ENCODE measurements around the gene CCAR1.
"Not testable (repeated sequence)": the region's sequence is repeated elsewhere in the genome, so short reads cannot be mapped to it uniquely, and the experiment has no call there.

The CCAR1 gene

DNA sequence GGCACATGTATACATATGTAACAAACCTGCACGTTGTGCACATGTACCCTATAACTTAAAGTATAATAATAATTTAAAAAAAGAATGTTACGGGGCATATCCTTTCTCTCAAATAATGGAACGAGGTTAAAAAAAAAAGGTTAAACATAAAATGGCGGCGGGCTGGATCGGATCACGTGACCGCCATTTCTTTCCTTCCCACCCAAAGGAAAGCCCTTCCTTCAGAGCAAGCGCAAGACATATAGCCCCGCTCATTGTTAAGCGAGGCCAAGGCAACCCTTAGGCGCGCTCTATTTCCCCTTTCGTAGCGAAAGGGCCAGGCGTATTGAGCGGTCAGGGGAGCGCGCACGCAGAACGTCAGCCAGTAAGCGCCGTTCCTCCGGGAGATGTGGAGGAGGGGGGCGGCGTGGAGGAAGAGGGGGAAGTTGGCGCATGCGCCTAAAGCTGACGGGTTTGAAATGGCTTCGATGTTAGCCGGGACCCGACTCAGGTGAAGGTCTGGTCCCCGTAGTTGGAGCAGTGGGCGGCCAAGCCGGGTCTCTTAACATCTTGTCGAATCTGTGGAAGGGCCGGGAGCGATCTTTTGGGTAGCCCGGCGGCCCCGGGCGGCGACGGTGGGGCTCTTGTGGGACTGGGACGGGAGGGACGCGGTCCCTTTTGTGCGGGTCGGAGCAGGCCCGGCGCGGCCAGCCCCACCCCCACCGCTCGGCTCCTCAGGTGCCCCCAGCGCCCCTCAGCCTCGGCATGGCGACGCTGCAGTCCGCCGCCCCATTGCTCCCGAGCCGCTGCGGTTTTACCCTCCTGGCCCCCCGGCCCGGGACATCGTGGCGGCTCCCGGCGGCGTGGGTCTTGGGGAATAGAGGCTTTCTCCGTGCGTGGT lies at the start of gene CCAR1:
Gene CCAR1 (plus strand): TSS at position 447 of the 880 bp plus-strand sequence. CDS start 1,266 bp downstream, outside the sequence.
- peak; percentile 92 to 96 for DNase-seq (ENCODE audit: extremely low read depth in 1 of 2, low read depth in 1 of 2)

DNA sequence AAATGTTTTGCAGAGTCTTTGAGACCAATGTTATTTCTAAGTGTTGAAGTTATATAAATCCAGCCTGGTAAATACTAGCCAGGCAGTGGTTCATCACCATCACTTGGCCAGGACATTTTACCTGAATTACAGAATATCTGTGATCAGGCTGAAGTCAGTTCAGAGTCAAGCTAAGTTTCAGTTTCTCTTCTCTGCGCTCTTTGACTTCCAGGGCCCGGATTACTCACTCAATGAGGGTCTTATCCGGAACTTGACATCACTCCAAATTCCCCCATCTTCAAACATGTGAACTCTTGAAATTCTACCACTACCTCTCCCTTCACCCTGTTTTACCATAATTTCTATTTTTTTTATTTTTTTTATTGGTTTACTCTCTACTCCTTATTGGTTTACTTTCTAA lies 36.6 kb upstream of the CCAR1 start:
- no peak for DNase-seq (ENCODE audit: extremely low read depth in 1 of 2, low read depth in 1 of 2)

DNA sequence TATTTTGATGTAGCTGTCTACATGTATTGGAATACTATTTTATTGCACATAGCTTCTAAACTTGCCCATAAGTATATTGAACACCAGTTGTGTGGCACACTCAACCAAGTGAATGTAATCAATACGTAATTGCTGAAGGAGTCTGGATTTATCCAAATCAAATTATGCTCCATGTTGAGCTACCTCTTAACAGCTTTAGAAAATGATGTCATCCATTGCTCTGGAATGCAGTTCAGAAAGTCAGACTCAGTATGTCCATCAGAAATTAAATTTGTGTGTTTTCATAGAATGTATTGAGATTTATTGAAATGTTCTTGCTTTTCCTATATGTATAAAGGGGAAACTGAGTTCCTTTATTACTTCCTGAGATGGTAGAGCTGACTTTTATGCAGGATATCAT lies 25.0 kb upstream of the CCAR1 start:
- no peak for DNase-seq (ENCODE audit: extremely low read depth in 1 of 2, low read depth in 1 of 2)

DNA sequence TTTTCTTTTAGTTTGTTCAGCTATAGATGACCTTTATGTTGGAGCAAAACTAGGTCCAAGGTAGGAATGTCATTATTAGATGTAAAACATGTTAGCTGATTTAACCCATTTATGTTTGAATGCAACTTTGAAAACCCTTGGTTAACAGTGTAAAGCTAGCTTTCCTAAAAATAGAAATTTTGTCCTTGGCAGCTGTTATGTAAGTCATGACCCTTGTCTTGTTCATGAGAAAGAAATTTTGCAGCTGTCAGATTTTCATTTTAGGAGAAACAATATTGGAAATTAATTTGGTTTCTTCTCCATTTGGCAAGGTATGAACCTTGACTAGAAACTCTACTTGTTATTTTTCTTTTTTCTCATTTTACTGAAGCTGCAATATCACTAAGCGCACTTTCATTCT lies 23.9 kb upstream of the CCAR1 start:
- DNase-seq (ENCODE audit: extremely low read depth in 1 of 2, low read depth in 1 of 2): no peak

DNA sequence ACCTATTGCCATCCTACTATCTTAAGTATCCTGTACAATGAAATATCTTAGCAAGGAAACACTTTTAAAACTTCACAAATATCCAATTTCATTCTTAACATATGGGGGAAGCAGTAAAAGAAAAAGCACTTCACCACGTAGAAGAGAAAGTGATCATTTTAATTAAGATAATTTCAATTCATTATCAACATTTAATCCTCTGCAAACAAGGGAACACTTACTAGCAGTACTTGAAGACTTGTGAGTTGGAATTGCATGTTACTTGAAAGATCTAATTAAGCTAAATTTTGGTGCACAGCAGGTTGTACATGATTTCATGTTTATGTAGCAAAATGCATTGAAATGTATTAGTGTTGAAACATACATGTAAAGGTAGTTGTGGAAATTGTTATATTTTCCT lies 20.8 kb upstream of the CCAR1 start:
- no peak for DNase-seq (ENCODE audit: extremely low read depth in 1 of 2, low read depth in 1 of 2)

DNA sequence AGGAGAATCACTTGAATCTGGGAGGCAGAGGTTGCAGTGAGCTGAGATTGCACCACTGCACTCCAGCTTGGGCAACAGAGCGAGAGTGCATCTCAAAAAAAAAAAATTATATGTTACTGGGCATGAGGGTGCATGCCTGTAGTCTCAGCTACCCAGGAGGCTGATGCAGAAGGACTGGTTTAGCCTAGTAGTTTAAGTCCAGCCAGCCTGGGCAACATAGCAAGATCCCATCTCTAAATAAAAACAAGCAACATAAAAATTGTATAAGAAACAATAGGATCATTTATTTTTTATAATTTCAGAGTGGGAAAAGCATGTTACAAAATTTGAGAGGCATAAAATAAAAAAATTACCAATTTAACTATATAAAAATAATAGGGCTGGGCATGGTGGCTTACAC lies 15.5 kb upstream of the CCAR1 start:
- no peak for DNase-seq (ENCODE audit: extremely low read depth in 1 of 2, low read depth in 1 of 2)

GRCh38 chr10:68708987-68709386 lies 12.1 kb upstream of the CCAR1 start:
- DNase-seq (ENCODE audit: extremely low read depth in 1 of 2, low read depth in 1 of 2): not testable (repeated sequence)

GRCh38 chr10:68713065-68713464 lies 8.0 kb upstream of the CCAR1 start:
- DNase-seq (ENCODE audit: extremely low read depth in 1 of 2, low read depth in 1 of 2): not testable (repeated sequence)

DNA sequence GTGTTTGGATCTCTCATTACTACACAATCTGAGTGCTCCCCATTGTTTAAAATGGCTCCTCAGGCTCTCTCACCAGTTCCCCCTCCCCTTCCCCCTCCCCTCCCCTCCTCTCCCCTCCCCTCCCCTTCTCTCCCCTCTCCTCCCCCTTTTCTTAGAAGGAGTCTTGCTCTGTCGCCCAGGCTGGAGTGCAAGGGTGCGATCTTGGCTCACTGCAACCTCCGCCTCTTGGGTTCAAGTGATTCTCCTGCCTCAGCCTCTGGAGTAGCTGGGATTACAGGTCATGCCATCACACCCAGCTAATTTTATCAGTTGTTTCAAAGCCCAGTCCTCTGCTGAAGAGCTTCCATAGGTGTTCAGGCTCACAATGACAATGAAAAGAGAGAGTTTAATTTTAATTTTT lies 3.6 kb upstream of the CCAR1 start:
- DNase-seq (ENCODE audit: extremely low read depth in 1 of 2, low read depth in 1 of 2): no peak

- no peak for DNase-seq (ENCODE audit: extremely low read depth in 1 of 2, low read depth in 1 of 2)
Observed at GRCh38 chr10:68721673-68722335, 765 bp downstream of the CCAR1 start.

GRCh38 chr10:68725016-68725415 lies 4.0 kb downstream of the CCAR1 start:
- no peak for DNase-seq (ENCODE audit: extremely low read depth in 1 of 2, low read depth in 1 of 2)

DNA sequence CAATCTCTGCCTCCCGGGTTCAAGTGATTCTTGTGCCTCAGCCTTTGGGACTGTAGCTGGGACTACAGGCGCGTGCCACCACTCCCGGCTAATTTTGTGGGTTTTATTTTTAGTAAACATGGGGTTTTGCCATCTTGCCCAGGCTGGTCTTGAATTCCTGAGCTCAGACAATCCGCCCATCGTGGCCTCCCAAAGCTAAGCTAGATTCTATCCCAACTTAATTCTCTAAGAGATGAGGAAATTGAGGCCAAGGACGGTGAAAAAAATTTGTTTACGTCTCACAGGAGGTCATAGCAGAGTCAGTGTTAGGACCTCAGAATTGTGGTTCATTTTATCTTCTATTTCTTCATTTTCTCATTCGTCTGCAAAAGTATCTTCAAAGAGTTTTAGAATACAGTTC lies 6.1 kb downstream of the CCAR1 start:
- no peak for DNase-seq (ENCODE audit: extremely low read depth in 1 of 2, low read depth in 1 of 2)

GRCh38 chr10:68732651-68733050 lies 11.6 kb downstream of the CCAR1 start:
- DNase-seq (ENCODE audit: extremely low read depth in 1 of 2, low read depth in 1 of 2): no peak

- DNase-seq (ENCODE audit: extremely low read depth in 1 of 2, low read depth in 1 of 2): no peak
Observed at GRCh38 chr10:68734349-68734748, 13.3 kb downstream of the CCAR1 start.

DNA sequence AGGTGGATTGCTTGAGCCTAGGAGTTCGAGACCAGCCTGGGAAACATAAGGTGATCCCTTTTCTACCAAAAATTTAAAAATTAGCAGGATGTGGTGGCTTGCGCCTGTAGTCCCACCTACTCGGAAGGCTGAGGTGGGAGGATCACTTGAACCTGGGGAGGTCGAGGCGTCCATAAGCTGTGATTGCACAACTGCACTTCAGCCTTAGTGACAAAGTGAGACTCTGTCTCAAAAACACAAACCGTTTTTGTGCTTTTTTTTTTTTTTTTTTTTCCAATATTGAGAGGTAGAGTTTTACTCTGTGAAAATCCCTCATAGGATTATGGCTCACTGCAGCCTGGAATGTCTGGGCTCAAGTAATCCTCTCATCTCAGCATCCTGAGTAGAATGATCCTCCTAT lies 14.1 kb downstream of the CCAR1 start:
- DNase-seq (ENCODE audit: extremely low read depth in 1 of 2, low read depth in 1 of 2): no peak

DNA sequence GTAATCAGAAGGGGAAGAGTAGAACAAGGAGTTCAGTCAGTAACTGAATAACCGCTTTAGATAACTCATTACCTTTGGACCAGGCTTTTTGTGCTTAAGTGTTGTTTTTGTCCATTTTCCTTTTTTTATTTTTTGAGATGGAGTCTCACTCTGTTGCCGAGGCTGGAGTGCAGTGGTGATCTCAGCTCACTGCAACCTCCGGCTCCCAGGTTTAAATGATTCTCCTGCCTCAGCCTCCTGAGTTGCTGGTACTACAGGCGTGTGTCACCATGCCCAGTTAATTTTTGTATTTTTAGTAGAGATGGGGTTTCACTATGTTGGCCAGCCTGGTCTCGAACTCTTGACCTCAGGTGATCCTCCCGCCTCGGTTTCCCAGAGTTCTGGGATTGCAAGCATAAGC lies 14.7 kb downstream of the CCAR1 start:
- not testable (repeated sequence) for DNase-seq (ENCODE audit: extremely low read depth in 1 of 2, low read depth in 1 of 2)

GRCh38 chr10:68740676-68741075 lies 19.6 kb downstream of the CCAR1 start:
- DNase-seq (ENCODE audit: extremely low read depth in 1 of 2, low read depth in 1 of 2): not testable (repeated sequence)

DNA sequence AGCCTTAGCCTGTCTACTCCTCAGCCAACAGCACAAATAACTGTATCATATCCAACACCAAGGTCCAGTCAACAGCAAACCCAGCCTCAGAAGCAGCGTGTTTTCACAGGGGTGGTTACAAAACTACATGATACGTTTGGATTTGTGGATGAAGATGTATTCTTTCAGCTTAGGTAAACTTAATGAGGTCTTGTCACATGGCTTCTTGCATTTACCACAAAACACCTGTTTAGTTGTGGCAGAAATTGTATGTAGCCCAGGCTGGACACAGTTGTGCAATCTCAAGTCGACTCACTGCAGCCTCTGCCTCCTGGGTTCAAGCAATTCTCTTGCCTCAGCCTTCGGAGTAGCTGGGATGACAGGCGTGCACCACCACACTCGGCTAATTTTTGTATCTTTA lies 21.4 kb downstream of the CCAR1 start:
- DNase-seq (ENCODE audit: extremely low read depth in 1 of 2, low read depth in 1 of 2): no peak

GRCh38 chr10:68752711-68753350 lies 31.8 kb downstream of the CCAR1 start:
- DNase-seq (ENCODE audit: extremely low read depth in 1 of 2, low read depth in 1 of 2): no peak

DNA sequence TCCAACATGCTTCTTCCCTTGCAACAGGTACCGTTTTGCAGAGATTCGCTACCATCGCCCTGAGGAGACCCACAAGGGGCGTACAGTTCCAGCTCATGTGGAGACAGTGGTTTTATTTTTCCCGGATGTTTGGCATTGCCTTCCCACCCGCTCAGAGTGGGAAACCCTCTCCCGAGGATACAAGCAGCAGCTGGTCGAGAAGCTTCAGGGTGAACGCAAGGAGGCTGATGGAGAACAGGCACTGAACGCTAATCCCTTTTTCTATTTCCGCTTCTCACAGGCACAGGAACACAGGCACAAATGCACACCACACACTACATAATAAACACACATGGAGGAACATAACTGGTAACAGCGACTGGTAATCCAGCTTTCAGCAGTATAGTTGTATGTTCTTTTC lies 35.2 kb downstream of the CCAR1 start:
- DNase-seq (ENCODE audit: extremely low read depth in 1 of 2, low read depth in 1 of 2): no peak

GRCh38 chr10:68756766-68757165 lies 35.7 kb downstream of the CCAR1 start:
- no peak for DNase-seq (ENCODE audit: extremely low read depth in 1 of 2, low read depth in 1 of 2)

Data from activated CD8-positive, alpha-beta memory T cell treated with anti-CD3 and anti-CD28 coated beads for 1 hour (primary cell).